ENCODE measurements around the gene FOXG1. TPM values are rescaled to one million over a fixed set of nuclear protein-coding genes. Genes with fewer than 3 reads are reported as not detected.

Gene FOXG1
- 0.03 TPM for polyA plus RNA-seq (ENCODE audit: insufficient read length)
- long read RNA-seq, donor 1, result 0 reads
- long read RNA-seq, donor 2, full-length matches to known transcripts, result 1 of 1 reads
- long read RNA-seq, donor 2, partial matches to known transcripts, result 0 of 1 reads
- long read RNA-seq, donor 2, other reads (novel, unspliced or antisense), result 0 of 1 reads
- long read RNA-seq, donor 3, result 0 reads
- long read RNA-seq, donor 4, result 0 reads
- long read RNA-seq, donor 5, result 0 reads
- long read RNA-seq, donor 6, full-length matches to known transcripts, result 1 of 1 reads
- long read RNA-seq, donor 6, partial matches to known transcripts, result 0 of 1 reads
- long read RNA-seq, donor 6, other reads (novel, unspliced or antisense), result 0 of 1 reads
- long read RNA-seq, donor 7, result 0 reads
- long read RNA-seq, donor 8, result 0 reads

DNA sequence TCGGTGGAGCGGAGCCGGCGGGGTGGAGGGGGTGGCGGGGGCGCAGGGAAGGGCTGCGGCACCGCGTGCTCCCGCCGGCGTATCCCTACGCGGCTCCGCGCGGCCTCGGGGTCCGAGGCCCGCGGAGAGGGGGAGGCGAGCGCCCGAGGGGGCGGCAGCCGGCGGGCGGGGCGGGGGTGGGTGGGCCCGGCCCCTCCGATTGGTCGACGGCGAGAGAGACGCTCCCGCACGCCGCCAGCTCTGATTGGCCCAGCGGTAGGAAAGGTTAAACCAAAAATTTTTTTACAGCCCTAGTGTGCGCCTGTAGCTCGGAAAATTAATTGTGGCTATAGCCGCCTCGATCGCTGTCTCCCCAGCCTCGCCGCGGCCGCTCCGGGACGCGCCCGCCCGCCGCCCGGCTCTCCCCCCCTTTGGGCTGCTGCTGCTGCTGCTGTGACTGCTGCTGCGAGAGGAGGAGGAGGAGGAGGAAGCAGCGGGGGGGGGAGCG lies at the start of gene FOXG1:
Gene FOXG1, plus strand, starts transcription at position 319 of the 487 bp plus-strand sequence. CDS start 493 bp downstream, outside the sequence.
- no peak for DNase-seq

DNA sequence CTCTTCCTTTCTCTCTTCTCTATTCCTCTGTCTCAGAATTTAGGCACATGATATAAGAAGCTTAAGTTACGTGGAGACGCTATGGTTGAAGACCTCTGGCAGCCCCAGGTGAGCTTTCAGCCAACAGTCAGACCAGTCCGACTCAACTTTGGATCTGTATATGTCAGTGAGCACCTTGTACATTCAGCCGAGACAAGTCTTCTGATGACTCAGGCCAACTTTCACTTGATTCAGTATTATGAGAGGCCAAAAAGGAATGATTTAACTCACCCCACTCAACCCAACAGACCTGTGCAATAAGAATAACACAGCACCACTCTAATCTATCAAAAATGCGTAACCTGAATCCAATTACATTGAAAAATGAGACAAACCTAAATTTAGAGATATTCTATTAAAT lies 47.5 kb upstream of the FOXG1 start:
- DNase-seq, result no peak

DNA sequence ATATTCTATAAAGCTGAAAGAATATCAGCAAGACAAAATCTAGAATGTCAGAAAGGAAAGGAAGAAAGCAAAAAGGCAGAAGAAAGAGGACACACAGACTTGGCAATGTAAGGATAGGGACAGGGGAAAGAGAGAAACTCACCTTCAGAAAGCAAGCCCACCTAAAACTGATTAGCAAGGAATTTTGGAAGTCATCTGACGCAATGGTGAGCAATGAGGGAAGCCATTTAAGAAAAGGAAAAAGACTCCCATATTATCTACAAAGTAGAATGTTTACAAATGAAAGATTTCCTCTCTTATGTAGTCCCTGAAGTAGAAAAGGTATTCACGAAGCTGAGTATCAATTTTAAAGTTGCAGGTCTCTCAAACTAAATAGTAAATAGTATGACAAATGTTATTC lies 35.2 kb upstream of the FOXG1 start:
- DNase-seq, result no peak

DNA sequence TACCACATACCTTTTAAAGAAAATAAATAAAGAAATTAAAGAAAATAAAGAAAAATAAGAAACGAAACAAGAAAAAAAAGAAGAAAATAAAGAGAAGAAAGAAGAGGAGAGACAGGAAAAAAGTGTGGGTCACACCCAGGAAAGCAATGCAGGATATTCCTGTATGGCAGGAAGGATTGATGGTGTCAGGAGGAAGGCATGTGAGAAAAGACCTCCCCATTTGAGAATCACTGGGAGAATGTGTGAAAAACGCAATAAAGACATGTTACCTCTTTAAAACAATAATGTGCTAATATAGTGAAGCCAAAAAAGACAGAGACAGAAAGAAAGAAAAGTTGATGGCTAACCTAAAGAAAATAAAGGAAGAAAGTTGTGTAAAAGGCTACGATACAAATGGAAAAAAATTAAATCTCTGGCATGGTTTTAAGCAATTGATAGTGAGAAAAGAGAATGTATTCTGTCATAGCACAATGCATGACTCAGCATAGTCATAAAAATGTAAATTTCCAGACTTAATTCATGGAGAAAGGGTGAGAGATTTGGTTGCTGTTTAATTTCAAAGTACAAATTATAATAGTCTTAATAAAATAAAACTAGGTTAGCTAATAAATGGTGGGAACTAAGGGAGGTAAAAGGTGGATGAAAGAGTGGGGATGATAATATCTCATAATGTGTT lies 24.3 kb upstream of the FOXG1 start:
- DNase-seq, result no peak

DNA sequence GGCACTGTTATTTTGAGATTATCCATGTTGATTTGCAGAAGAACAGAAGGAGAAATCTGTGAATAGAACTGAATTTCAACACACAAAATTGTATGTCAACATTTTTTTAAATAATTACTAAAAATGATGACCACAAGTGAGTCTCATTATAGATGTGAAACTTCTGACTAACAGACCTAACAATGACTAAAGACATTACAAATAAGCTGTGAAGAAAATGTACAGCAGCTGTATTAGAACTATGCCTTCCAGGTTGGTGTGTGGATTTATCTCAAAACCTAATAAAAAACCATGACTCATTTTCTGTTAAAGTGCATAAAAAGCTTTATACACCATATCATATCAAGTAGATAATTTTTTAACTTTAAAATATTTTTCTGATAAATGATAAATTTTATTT lies 22.5 kb upstream of the FOXG1 start:
- no peak for DNase-seq

DNA sequence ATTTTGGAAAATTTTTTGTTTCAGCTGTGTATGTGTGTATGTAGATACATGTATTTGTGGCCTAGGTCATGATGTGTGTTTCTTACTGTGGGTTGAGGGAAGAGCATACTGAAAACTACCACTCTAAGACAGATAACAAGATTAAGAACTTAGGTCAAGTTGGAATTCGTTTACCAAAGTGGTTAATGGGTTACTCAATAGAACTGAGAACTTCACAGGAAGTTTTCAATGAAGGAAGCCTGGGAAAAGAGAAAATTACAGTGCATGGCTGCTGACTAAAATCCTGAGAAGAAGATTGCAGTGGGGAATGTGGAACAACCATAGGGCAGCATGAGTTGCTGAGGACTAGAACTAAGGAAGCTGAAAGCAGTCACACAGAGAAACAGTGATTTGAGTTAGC lies 21.4 kb upstream of the FOXG1 start:
- DNase-seq, result no peak

DNA sequence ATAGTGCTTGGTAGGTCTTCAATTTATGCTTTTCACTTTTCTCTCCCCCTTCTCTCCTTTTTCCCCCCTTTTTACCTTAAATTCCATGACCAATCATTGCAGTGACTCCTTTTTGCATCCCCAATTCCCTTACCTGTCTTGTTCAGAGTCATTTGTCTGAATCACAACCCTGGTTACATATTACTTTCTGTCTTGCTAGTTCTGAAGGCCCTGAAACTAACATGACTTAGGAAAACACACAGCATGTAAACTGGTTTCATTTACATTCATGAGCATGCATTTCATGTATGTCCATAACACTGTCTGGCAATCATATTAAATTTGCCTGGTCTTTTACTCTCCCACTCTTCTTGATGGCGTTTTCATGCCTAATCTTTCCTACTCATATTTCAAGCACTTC lies 20.3 kb upstream of the FOXG1 start:
- DNase-seq, result no peak

DNA sequence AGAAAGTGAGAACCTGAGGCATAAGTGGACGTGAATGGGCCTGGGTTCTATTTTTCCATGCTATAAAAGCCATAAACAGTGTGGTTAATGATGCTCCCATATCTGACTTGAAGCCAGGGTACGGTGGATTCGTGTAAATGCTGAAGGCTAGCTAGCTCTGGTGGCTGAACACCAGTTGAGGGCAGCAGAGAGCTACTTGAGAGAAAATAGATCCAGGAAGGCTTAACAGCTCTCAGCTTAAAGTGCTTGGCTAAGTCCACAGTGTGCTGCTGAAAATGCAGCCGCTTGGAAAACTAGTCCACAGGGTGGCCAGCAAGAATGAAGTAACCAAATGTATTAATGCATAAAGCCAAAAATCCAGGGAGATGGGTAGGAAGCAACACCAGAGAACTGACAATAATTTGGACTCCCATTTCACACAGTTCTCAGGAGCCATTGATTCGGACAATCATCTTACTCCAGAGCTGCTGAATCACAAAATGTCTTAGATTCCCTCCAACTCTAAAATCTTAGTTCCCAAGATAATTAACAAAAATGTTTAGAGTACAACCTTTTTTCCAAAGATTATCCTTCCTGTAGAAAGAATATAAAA lies 15.0 kb upstream of the FOXG1 start:
- no peak for DNase-seq

DNA sequence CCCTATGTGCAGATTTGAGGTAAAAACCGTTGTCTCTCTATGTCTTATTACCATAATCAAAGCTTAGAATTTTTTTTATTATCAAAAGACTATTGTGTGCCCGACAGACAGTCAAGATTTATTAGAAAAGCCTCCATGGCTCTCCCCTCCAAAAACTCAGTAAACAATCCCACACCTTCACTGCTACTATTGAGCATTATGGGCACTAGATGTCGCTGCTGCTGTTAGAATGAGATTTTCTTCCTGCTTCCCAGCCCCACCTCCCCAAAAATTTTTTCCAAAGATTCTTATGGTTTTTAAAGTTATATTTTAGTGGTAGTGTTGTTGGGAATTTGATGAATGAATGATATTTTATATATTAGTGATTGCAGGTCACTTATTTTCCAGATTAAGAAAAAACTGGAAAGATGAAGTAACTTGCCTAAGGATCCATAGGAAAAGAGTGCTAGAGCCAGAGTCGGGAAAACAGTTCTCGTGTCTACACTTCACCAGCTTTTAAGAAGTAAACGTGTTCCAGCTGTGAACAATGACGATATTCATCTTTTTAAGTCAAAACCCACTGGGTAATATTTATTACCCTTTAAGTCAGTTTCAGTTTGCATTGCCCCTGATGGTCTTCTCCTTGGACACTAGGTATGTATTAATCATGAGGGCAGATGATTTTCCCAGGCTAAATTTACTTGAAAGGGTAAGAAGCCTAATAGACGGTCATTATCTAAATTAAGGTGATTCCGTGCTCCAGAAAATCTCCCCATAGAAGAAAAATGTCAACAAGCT lies 12.2 kb upstream of the FOXG1 start:
- no peak for DNase-seq

DNA sequence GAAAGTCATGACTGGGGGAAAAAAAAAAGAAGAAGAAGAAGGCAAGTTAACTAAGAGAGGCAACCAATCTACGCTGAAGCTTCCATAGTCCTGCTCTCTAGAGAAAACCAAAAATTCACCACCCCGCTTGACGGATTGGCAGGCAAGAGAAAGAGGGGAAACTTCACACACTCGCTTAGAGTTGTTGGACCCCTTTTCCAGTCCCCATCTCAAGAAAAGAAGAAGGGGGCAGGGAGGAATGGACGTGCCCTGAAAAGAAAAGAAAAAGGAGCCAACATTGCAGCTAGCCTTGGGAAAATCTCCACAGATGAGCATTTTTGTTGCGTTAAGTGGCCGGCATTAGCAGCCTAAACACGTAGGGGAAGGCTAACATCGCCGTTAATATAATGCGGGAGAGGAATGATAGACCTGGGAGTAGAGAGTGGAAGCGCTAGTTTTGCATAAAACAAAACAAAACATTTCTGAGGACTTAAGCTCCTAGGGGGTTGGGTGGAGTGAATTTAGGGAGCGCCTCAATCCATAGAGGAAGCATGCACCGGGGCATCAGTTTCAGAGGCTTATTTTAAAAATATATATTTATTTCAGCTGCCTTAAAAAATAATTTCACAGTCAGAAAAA lies 11.3 kb upstream of the FOXG1 start:
- DNase-seq, result no peak

DNA sequence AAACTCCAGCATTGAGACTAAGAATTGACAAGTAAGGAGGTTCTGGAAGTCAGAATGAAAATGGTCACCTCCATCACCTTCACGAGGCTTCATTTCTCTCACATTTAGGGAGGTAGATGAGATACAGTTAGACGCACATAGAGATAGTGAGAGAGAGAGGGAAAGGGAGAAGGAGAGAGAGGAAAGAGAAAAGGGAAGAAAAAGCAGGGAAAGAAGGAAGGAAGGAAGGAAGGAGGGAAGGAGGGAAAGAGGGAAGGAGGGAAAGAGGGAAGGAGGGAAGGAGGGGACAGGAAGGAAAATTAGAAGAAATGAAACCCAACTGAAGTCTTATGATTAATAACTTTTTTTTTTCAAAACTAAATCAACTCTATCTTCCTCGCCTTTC lies 10.7 kb upstream of the FOXG1 start:
- DNase-seq, result no peak

DNA sequence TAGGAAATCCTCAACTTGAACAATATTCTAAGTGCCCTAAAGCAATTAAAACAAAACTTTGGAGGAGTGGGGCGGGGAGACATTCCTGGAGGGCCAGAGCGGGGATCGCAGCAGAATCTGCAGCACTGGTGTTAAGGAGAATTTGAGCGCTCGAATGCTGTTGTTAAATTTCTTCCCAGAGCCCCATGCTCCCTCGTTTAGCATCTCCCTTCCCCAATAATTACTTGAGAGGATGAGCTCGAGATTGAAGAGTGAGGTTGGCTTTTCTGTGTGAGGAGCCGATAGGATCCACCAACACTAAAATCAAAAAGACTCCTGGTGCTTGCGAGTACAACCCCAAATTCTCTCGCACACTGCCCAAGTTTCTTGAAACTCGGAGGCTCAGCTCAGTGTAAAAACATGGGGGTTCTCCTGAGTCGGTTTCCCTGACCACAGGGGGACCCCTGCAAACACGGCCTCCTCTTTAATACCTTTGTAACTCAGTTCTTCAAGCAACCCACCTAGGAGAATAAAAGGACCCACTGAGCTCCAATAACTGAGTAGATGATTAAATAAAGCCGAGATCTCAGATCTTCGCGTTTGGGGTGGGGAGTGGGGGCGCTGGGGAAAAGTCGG lies 10.2 kb upstream of the FOXG1 start:
- no peak for DNase-seq

DNA sequence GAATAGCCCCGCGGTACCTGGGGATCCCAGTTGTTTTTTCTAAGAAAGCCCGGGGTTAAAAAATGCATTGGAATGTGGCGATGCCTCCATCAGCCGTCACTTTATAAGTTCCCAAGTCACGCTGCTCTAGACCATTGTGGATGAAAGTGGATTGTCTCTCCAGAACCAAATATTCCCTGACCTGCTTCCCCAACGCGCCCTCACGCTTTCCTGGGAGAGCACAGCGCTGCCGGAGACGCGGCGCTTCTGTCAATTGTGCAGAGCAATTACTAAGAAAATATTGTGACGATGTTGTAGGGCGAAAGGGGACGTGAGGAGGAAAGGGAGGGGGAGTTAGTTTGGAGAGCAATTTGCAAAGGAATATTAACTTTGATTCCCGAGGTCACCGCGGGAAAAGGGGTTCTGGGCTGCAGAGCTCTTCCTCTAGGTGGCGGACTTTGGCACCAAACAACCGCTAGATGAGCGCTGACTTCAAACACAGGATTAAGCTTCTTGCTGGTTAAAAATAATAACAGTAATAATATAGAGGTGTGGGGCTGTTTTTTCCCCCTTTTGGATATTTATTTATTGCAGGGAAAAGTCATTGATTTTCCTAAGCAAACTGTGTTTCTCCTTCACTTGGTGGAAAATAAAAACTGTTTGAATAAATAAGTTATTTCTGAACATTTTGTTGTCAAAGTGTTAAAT lies 9.6 kb upstream of the FOXG1 start:
- DNase-seq, result no peak

DNA sequence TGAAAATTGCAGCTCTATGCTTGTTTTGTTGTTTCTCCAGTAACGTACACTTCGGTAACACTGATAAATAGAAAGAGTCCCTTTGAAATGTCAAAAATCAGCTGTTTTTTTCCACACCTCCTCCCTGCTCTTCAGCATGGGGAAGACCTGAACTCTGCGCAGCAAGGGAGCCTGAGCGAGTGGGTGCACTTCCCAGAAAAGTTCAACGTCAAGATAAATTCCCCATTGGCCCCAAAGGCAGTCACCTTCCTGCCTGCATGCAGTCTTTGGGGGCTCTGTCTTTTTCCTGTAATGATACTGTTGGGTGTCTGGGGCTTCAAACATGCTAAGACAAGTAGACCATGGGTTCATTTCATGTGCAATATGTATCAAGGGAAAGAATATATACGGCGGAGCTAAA lies 8.8 kb upstream of the FOXG1 start:
- DNase-seq, result no peak

DNA sequence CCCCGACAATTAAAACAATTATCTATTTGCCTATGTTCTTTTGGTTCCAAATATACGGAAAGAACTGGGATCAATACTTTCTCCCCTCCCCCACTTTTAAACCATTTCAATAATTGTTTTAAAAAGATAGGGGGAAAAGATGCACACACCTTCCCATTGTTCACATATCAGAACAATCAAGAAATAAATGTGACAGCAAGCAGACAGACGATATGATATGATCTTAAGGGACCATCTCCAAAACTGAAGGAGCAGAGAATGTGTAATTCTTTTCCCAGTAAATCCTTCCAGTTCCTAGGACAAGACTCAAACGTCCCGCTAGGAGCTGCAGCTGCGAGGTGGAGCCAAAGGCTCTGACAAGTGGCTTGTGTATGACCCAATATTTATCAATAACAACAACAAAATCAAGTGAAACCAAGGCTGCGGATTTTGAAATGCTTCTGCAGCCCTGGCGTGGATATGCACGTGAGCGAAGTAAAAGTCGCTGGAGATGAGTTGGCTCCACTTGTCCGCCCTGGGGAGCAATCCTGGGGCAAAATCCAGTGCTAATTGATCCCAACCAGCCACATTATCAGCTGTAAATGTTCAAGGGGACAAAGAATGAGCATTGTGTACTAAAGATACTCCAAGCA lies 8.2 kb upstream of the FOXG1 start:
- no peak for DNase-seq

DNA sequence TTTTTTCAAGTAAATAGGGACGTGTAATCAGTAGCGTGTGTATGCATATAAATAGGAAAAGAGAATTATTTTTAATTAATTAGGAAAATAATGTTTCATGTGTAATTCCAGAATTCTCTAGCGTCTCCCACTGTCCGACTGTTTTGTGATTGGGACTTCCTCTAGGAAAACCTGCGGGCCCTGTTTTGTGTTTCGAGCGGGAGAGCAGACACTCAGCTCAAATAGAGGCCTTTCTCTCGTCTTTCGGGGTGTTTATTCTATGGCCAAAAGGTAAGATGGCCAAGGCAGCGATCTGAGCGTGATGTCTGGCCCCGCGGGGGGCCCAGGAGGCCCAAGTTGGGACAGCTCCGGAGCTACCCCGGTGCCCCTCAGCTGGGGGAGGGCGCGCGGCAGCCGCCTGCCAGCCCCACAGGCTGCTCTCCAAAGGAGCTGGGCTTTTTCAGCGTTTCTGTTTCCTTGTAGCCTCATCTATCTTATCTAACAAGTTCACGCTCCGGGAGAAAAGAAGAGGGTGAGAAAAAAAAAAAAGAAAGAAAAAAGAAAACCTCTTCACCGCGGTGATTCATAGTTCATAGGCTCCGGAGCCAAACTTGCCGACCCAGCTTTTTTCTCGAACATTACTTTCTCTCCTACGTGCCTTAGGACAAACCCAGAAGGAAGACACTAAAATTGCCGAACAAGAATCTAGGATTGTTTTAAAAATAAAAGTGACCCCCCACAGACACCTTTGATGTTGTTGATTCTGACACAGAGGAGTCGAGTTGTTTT lies 7.5 kb upstream of the FOXG1 start:
- DNase-seq, result no peak

DNA sequence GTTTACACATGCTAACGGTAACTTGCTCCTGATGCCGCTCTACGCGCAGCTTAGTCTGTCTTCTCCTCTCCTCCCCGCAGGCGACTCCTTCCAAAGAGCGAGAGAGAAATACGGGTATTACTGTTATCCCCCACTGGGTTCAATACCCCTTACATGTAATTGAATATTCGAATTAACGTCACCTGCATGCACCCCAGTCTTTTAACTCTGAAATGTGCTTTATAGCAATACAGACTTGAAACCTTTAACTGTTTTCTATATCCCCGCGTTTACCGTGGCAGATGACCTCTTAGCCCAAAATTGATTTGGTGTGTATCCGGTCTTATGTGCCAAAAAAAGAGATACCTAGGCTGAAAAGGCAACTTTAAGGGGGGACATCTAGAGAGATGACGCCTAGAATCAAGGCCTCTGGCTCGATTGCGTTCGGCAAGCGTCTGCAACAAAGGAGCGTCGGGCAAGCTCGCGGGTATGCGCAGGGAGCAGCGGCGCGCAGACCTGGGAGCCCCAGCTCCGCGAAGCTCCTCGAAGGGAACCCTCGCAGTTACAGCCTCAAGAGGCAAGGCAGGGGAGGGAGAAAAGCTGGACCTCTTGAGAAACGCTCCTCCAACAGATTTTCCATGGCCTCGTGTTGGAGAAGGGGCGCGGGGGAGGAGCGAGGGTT lies 6.8 kb upstream of the FOXG1 start:
- no peak for DNase-seq

DNA sequence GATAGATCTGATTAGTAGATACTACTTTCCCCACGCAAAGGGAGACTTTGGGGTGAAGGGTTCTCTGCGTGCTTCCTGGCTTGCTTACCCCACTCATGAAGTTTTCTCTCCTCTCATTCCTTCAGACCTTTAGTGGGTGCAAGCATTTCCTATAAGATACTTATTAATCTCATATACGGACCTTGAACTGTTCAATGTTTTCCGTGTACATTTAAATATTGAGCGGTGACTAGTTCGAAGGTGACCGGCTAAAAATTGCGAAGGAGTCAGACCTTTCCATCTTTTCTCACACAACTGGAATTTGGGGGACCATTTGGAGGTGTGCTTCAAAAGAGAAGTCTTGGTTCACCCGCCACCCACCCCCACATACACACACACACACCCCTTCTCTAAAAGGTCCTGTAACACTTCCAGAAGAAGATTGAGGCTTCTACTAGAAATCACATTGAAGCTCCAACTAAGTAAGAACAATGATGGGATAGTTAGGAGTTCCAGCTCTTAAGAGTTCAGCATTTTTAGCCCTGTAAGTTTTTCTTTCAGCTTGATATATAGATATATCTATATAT lies 6.1 kb upstream of the FOXG1 start:
- no peak for DNase-seq

Measured in left kidney (tissue), 8 donors.